D721Med (cell line): ENCODE data around the gene RER1.

Source experiments
- DNase-seq: peaks from one replicate; pipeline ENCODE4 v3.0.0; 2011; ENCODE audit warnings: low spot score; ENCODE audit not compliant: insufficient read length
- FAIRE-seq: peaks from 2 replicates; lab custom pipeline; 2011; peaks lifted over from hg19 to GRCh38; lab: Jason Lieb, UNC
- CTCF ChIP-seq: IDR thresholded peaks from 2 replicates; pipeline ENCODE4 v1.5.1; 2012; ENCODE audit warnings: mild to moderate bottlenecking, control low read depth; ENCODE audit not compliant: insufficient read depth; ENCODE audit errors: missing control alignments

RER1 gene

GRCh38 chr1:2406451-2407041, 14.9 kb downstream of the RER1 start:
- no peak for DNase-seq
- no peak for FAIRE-seq
- peak; percentile 5 for TF ChIP-seq CTCF

DNA sequence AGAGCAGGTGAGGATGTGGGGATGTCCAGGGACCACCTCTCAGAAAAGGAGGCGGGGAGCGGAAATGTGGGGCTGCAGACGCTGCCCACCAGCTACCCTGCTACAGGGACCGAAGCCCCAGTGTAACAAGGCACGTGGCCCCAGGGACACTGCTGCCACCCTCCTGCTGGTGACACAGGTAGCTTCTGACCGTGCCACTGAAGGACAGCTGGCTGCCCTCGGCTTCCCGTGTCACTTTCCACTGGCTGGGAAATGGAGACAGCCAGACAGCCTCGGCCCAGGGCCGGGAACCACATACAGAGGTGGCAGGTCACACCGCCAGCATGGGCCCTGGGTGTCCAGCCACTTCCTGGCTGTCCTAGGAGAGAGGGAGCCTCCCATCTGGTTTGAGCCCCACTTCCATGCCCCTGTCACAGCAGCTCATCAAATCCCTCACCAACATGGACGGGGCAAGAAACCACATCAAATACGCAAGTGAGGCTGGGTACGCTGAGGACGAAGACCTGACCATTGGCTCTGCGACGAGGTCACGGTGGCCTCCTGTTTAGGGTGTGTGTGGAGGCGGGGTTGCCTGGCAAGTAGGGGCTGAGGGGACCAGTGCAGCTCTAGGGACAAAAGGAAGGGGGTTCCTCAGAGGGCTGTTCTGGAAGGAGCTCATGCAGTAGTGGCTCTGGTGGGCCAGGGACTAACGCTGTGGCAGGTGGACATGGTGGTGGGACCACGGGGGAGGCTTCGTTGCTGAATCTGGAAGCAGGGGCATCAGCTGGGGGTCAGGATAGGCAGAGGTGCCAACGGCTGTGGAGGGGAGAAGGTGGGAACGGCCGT, 15.7 kb downstream of the RER1 start:
- DNase-seq (no peak), FAIRE-seq (no peak)
- TF ChIP-seq CTCF, result no peak

DNA sequence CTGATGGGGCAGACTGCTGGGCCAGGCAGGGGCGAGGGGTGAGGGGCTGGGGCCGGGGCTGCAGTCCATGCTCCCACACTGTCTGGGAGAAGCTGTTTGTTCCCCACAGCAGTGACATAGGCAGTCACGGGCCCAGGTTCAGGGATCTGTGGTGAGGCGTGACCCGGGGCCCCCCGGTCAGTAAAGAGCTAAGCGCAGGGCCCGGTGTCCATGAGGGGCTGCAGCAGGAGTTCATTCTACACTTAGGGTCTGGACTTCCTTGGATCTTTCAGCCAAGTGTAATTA, 16.3 kb downstream of the RER1 start:
- FAIRE-seq, result no peak
- TF ChIP-seq CTCF, result no peak

DNA sequence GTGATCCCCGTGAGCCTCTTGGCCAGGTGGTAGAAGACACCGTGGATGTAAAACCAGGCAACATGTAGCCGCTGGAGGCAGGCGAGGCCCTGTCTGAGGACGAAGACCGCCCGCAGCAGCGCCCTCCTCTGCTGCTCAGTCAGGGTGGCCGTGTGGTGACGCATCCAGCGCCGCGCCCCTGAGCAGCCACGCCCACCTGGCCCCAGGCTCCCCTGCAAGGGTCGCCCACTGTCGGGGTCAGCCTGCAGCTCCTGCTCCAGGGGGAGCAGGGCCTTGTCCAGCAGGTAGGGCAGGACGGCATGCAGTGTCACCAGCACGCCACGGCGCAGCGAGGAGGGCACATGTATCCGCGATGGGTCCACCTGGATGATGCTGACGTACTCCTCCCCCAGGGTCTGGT, 16.8 kb downstream of the RER1 start:
- no peak for TF ChIP-seq CTCF
- FAIRE-seq (no peak), DNase-seq (no peak)

More for the DNA sequence above, 16.3 kb downstream of the RER1 start:
- DNase-seq, result no peak

DNA sequence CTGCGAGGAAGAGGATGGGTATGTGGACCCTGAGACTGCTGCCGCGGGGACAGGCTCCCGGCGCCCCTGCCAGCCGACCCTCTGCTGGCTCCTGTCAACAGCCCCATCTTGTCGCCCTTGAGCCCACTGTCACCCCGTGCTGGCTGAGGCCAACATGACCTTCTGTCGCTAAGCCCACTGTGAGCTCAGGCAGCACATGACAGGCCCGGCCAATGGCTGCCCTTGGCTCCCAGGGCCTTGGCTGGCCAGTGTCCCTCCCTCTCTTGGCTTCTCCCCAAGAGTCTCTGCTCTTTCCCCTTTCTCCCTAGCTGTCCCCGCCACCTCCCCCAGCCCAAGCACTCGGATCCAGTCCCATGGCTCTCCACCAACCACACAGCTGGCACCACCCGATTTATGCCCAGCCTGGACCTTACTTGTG, 17.2 kb downstream of the RER1 start:
- no peak for FAIRE-seq
- DNase-seq, result no peak
- no peak for TF ChIP-seq CTCF

- FAIRE-seq, result no peak
- no peak for DNase-seq
- no peak for TF ChIP-seq CTCF
Observed at GRCh38 chr1:2409745-2410144, 18.1 kb downstream of the RER1 start.

DNA sequence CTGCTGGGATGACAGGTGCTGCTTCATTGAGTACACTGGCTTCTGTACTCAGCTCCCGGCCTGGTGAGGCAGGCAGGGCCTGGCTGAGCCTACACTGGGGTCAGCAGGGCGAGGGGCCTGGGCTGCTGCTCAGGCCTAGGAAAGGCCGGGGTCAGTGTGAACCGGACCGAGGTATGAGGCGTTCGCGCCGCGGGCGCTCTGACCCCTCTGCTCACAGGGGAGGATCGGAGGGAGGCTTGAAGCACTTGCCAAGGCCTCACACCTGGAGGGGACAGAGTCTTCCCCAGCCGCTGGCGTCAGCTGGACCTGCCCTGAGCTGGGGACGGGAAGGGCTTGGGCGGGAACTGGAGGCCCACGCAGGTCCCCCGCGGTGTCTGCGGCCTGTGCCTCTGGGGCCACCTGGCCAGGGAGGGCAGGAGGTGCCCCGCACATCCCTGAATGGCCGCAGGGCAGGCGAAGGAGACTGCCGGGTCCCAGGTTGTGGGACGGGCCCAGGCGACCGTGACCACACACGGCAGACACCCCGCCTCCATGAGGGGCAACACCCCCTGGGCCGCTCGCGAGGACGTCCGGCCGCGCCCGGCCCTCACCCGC, 20.3 kb downstream of the RER1 start:
- FAIRE-seq (no peak), DNase-seq (no peak)

More for the DNA sequence above, 20.3 kb downstream of the RER1 start:
- no peak for TF ChIP-seq CTCF
